Sigmoid colon (tissue), 7 donors: ENCODE results near the gene COQ7. TPM values are rescaled to one million over a fixed set of nuclear protein-coding genes. Genes with fewer than 3 reads are reported as not detected.

Source experiments
- DNase-seq: peaks from one replicate; pipeline ENCODE4 v3.0.0-alpha.2; 2019
- H3K27ac ChIP-seq, 4 donors: fragments of 200-600 bp; sonication (generic); one replicate each; pipeline ENCODE4 v1.5.1; 2016 to 2019; ENCODE audit warnings: mild to moderate bottlenecking in 1 of 4
- H3K27me3 ChIP-seq, 3 donors: fragments of 200-600 bp; sonication (generic); one replicate each; pipeline ENCODE4 v1.5.1; 2019; ENCODE audit warnings: mild to moderate bottlenecking in 1 of 3
- H3K36me3 ChIP-seq, 4 donors: fragments of 200-600 bp; sonication (generic); one replicate each; pipeline ENCODE4 v1.5.1; 2016 to 2019
- H3K4me1 ChIP-seq, 4 donors: fragments of 200-600 bp; sonication (generic); one replicate each; pipeline ENCODE4 v1.5.1; 2017 to 2019
- H3K4me3 ChIP-seq, 4 donors: fragments of 200-600 bp; sonication (generic); one replicate each; pipeline ENCODE4 v1.5.1; 2017 to 2019; ENCODE audit warnings: mild to moderate bottlenecking in 2 of 4, moderate library complexity in 1 of 4
- H3K9me3 ChIP-seq, 4 donors: fragments of 200-600 bp in 3 of 4; sonication (generic) in 3 of 4; one replicate each; pipeline versions ENCODE4 v1.5.1 to v1.6.1; 2013 to 2019
- CTCF ChIP-seq, 4 experiments: fragments of 450-650 bp in 3 of 4; fragments of 200-600 bp in 1 of 4; IDR thresholded peaks; one replicate each; pipeline ENCODE4 v1.5.1; 2016 to 2019; ENCODE audit warnings: antibody characterized with exemption in 4 of 4, mild to moderate bottlenecking in 3 of 4, moderate library complexity in 2 of 4
- EP300 ChIP-seq, 4 donors: sonication (generic); formaldehyde crosslinking; IDR thresholded peaks; one replicate each; pipeline ENCODE4 v1.6.1; 2017; ENCODE audit warnings: antibody characterized with exemption in 4 of 4
- POLR2A ChIP-seq, 2 donors: fragments of 450-650 bp; IDR thresholded peaks; one replicate each; pipeline ENCODE4 v1.6.1; 2016; ENCODE audit warnings: antibody characterized with exemption in 2 of 2, mild to moderate bottlenecking in 2 of 2, moderate library complexity in 2 of 2
- POLR2AphosphoS5 ChIP-seq, 4 donors: sonication (generic); formaldehyde crosslinking; IDR thresholded peaks; one replicate each; pipeline ENCODE4 v1.6.1; 2017; ENCODE audit warnings: antibody characterized with exemption in 4 of 4
- WGBS, 2 donors: extraction: QIAGEN DNeasy Blood & Tissue Kit; methylation state at CpG; one replicate each; pipeline ENCODE4 v1.1.7; 2013; 5-methylcytosine and 5-hydroxymethylcytosine counted together
- intact Hi-C: fragments of 100-400 bp; cut with DNase I; formaldehyde crosslinking; loops from one replicate; pipeline ENCODE4 v1.15.1; 2023
- polyA plus RNA-seq, 3 donors: library from polyadenylated mRNA; stranded (reverse); fragments of 200-250 nt; gene quantifications; one replicate each; pipeline ENCODE4 v1.2.3, GENCODE V29; 2013
- total RNA-seq, 4 donors: library from RNA; depleted of rRNA; stranded (reverse); fragments of >200 nt; gene quantifications; one replicate each; pipeline ENCODE4 v1.1.0, GENCODE V29; 2016
- donor health status: healthy with polysubstance abuse.
- donor health status: Bipolar disorder and iron deficiency.
- donor health status: healthy.

COQ7 gene
- total and polyA plus RNA-seq, 7 donors: 14.4 to 22.2 (median 19.7) TPM

- intact Hi-C loops: loop anchor here (2.0 to 5.0 kb wide), 2 partner anchors 25 to 45 kb away; partner anchors contain the start of gene COQ7
- H3K27me3 ChIP-seq: no peaks in the 10 kb centered on the region
- 96 to 98% methylated on average over 2 of the region's 2 CpGs for WGBS, 2 donors
- no peak overlapping the region for H3K4me3 ChIP-seq
- H3K9me3 ChIP-seq: no peaks in the 10 kb centered on the region
- TF ChIP-seq POLR2A (IDR thresholded peaks at IDR 0.05): no peak
- no peak for TF ChIP-seq POLR2AphosphoS5 (IDR thresholded peaks at IDR 0.05)
- no peak for TF ChIP-seq CTCF (IDR thresholded peaks at IDR 0.05)
- no peak for TF ChIP-seq EP300 (IDR thresholded peaks at IDR 0.05)
- peaks cover 0 to 36% (median 27%) of the 10 kb centered on the region in 4 donors for H3K4me1 ChIP-seq
- H3K36me3 ChIP-seq: peaks cover 0 to 19% (median 7%) of the 10 kb centered on the region in 4 donors
- peak overlapping the region in 1 of 4 donors; percentile 96 for H3K27ac ChIP-seq
- no peak for DNase-seq
Observed at GRCh38 chr16:19112099-19112407, 44.6 kb downstream of the COQ7 start.

DNA sequence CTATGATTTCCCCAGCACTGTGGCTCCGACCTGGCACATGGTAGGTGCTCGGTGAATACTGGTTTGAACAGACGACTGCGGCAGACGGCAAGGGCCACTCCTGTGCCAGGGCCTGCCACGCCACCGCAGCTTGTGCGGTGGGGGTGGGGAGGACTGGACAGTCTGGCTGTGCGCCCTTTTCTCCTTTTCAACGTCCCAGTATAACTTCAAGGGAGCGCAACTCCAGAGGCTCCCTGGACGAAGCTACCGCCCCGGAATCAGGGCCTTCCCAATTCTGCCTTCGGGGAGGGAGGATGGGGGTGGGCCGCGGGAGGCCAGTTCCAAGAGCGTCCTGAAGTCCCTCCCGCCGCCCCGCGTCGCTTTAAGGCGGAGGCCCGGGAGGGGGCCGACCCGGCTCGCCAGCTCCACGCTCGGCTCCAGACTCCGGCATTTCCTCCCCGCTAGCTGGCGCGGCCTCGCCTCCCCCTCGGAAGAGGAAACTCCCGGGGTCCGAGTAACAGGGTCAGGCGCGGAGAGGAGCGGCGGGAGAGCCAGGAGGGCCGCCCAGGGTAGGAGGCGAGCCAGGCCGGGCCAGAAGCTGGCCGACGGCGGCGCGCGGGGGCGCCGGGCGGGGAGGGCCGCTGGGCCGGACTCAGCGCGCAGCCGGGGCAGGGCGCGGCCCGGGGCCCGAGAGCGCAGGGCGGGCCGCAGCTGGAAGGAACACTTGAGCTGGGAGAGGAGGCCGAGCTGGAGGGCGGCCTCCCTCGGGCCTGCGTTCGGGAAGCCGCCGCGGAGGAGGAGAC is 46.4 kb downstream of the COQ7 start, which contains the start of gene ITPRIPL2:
Gene ITPRIPL2 (plus strand): TSS at position 388 of the 782 bp plus-strand sequence. CDS start 498 bp downstream, outside the sequence.
- DNase-seq: peak; percentile 95
- Histone ChIP-seq H3K27ac (peak within 1 kb of the TSS; percentile 91 to 97 (median 96)), H3K4me3 (peak within 1 kb of the TSS; percentile 57 to 90 (median 69)), H3K4me1 (peaks cover 0 to 53% (median 44%) of the 10 kb centered on the region in 4 donors), H3K9me3 (no peaks in the 10 kb centered on the region), H3K36me3 (peaks cover 0 to 23% (median 7%) of the 10 kb centered on the region in 4 donors), H3K27me3 (no peaks in the 10 kb centered on the region)
- intact Hi-C loops: loop anchor here (2.0 to 5.0 kb wide), 2 partner anchors 27 to 46 kb away; partner anchors contain the start of gene COQ7
- 1 to 4% methylated on average over 74 of the region's 74 CpGs for WGBS, 2 donors
- no peak for TF ChIP-seq CTCF (IDR thresholded peaks at IDR 0.05)
- TF ChIP-seq POLR2A (IDR thresholded peaks at IDR 0.05): peak; percentile 46 to 71
- peak; percentile 68 to 93 (median 86) for TF ChIP-seq POLR2AphosphoS5 (IDR thresholded peaks at IDR 0.05)

GRCh38 chr16:19114359-19115147 is 47.1 kb downstream of the COQ7 start:
- TF ChIP-seq POLR2A (IDR thresholded peaks at IDR 0.05): no peak
- peak in 3 of 4 donors; percentile 41 to 71 (median 56) for TF ChIP-seq POLR2AphosphoS5 (IDR thresholded peaks at IDR 0.05)
- TF ChIP-seq EP300 (IDR thresholded peaks at IDR 0.05): no peak
- peak in 2 of 4 experiments; percentile 16 to 38 for TF ChIP-seq CTCF (IDR thresholded peaks at IDR 0.05)
- peaks cover 0 to 59% (median 51%) of the 10 kb centered on the region in 4 donors for H3K4me1 ChIP-seq
- H3K36me3 ChIP-seq: peaks cover 0 to 23% (median 7%) of the 10 kb centered on the region in 4 donors
- peak overlapping the region; percentile 57 to 90 (median 69) for H3K4me3 ChIP-seq
- peak overlapping the region; percentile 91 to 97 (median 96) for H3K27ac ChIP-seq
- H3K27me3 ChIP-seq: no peaks in the 10 kb centered on the region
- no peaks in the 10 kb centered on the region for H3K9me3 ChIP-seq
- peak; percentile 87 for DNase-seq
- intact Hi-C loops: loop anchor here (5.0 kb wide), 2 partner anchors 47 to 443 kb away; partner anchors contain the start of genes COQ7 and VPS35L
- 25 to 26% methylated on average over 80 of the region's 80 CpGs for WGBS, 2 donors

GRCh38 chr16:19115148-19116021 is 48.0 kb downstream of the COQ7 start:
- peak overlapping the region; percentile 91 to 97 (median 96) for H3K27ac ChIP-seq
- TF ChIP-seq POLR2A (IDR thresholded peaks at IDR 0.05) (no peak), EP300 (IDR thresholded peaks at IDR 0.05) (no peak), CTCF (IDR thresholded peaks at IDR 0.05) (peak in 2 of 4 experiments; percentile 2 to 14), POLR2AphosphoS5 (IDR thresholded peaks at IDR 0.05) (no peak)
- peaks cover 0 to 66% (median 59%) of the 10 kb centered on the region in 4 donors for H3K4me1 ChIP-seq
- no peaks in the 10 kb centered on the region for H3K9me3 ChIP-seq
- WGBS, 2 donors: 87 to 90% methylated on average over 50 of the region's 50 CpGs
- no peaks in the 10 kb centered on the region for H3K27me3 ChIP-seq
- H3K36me3 ChIP-seq: peaks cover 0 to 23% (median 7%) of the 10 kb centered on the region in 4 donors
- DNase-seq: no peak
- peak overlapping the region; percentile 57 to 90 (median 69) for H3K4me3 ChIP-seq
- intact Hi-C loops: loop anchor here (5.0 kb wide), 1 partner anchor 442 kb away; the partner anchor contains the start of gene VPS35L
